ENCODE measurements around the gene CIB4.

The CIB4 gene

DNA sequence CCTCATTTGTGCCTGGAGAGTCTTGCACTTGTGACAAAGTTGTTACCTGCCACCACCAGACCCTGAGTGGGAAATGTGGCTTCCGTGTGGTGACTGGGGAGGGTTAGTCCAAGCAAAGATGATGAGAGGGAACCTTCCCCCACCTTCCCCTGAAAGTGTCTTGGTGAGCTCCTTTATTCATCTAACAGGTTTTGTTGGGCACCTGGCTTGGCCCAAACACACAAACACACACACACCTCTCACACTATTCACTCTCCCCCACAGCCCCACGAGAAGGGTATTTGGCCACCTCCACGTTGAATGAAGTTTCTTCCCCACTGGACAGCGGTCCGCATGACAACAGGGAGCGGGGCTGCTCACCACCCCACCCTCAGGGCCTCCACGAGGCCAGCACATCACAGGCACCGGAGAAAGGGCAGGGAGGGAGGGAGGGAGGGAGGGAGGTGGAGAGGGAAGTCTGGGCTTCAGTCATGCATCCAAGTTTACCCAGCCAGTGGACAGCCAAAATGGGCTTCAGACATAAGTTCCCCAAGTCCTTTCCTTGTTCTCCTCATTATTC, 1.4 kb downstream of the CIB4 start:
- no peak for DNase-seq

DNA sequence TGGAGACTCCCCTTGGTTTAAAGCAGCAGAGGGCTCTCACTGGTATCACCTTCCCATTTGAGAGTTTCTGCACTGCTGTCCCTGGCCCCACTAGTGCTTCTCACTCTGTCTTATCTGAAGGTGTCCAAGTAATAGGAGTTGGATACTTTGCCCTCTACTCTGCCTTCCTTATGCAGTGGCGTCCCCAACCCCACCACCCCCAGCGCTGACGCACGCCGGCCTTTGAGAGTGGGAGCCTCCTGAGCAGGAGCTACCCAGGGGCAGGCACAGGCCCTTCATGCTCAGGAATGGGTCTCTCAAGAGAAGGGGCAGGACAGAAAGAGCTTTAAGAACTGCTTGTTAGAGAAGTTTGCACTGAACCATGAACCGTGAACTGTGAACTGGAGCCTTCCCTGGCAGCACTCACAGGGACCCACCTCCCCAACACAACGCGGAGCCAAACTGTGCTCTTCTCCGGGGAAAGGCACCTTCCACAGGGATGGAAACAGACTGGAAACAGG, 3.3 kb downstream of the CIB4 start:
- DNase-seq, result no peak

DNA sequence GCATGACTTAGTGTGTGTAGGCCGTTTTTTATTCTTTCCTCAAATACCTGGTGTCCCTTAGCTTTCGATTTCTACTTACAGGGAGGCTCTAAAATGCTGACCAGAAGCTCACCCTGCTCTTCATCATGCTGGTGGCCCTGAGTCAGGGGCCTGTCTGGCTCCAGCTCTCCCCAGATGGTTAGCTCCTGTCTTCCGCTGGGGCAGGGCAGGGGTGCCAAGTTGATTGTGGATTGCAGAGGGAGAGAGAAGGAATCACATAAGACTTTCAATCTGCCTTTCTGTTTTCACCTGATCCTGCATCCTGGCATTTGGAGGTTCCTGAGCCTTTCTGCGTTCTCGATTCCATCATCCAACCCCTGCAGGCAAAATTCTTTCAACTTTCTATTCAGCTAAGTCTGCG, 4.2 kb downstream of the CIB4 start:
- DNase-seq, result no peak

DNA sequence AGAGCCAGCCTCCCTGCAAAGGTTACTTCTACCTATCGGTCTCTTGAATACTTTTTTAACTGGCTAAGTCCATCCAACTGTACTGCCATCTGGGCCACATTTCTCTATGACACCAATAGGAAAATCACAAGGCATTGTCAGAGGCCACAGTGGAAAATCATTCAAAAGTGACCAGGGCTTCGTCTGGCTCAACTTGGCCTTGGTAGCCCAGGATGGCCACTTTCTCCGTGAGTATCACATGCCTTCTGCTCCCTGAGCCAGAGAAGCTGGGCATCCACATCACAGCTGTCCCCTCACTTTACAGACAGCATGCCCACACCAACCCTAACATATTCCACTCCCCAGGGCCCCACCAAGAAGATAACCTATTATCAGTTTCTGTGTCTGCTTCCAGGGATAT, 5.8 kb downstream of the CIB4 start:
- no peak for DNase-seq

- no peak for DNase-seq
These were observed 6.4 kb downstream of the CIB4 start for GRCh38 chr2:26634636-26635230.

- DNase-seq, result no peak
These were observed 7.1 kb downstream of the CIB4 start for GRCh38 chr2:26633993-26634595.

DNA sequence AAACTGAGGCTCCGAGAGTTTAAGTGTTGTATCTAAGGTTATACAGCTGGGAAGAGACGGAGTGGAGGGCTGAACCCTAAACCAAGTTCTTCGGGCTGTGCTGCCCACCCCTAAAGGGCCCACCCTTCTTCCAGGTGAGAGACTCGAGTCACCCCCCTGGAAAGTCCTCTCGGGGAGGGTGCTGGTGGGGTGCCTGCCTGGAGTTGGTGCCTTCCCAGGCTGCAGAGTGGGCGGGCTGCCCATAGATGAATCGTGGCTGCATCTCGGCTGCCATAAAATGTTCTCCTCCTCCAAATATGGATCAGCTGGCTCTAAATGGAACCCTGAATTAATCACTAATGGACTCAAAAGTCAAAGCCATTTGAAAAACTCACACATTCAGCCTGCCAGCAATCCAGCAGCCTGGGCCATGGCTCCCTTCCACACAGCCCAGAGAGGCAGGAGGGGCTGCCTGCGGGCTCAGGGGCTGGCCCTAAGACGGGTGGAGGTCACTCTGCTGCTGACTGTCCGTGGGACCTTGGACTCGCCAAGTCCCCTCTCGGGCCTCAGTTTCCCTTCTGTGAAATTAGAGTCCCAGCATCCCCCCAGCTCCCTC, 7.7 kb downstream of the CIB4 start:
- no peak for DNase-seq

DNA sequence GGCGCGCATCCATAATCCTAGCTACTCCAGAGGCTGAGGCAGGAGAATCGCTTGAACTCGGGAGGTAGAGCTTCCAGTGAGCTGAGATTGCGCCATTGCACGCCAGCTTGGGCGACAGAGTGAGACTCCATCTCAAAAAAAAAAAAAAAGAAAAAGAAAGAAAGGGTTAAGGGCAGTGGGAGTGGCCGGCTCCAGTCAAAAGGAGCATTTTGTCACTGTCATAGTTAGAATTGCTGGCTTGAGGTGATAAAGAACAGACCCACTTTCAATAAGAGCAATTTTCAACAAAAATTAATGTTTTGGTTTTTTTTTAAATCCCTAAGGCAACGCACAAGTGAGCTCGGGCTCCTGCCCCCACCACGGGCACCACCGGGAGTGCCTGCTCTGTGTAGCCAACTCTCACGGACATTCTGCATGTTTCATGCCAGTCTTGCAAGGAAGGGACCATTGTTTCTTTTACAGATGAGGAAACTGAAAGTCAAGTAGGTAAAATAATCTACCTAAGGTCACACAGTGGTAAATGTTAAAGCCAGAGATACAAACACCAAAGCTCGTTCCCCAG, 8.5 kb downstream of the CIB4 start:
- DNase-seq, result no peak

- DNase-seq, result no peak
These were observed 9.6 kb downstream of the CIB4 start for GRCh38 chr2:26631401-26632170.

- no peak for DNase-seq
These were observed 10.4 kb downstream of the CIB4 start for GRCh38 chr2:26630669-26631360.

- no peak for DNase-seq
These were observed 10.9 kb downstream of the CIB4 start for GRCh38 chr2:26630235-26630634.

DNA sequence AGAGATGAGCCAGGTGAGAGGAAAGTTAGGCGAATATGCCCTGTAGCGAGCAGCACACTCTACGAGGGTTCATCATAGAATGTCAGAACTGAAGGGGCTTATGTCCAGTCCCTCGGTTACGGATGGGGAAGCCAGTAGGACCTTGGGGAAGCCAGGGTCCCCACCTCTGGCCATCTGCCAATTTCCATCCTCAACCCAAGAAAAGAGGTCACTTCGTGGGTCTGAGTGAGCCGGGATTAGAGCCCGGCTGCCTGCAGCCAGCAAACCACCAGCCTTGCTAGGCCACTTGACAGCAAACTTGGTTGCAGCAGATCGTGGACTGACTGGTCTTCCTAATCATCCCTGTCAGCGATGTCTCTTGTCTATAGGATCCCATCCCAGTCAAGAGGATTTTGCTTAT, 11.4 kb downstream of the CIB4 start:
- DNase-seq, result no peak

DNA sequence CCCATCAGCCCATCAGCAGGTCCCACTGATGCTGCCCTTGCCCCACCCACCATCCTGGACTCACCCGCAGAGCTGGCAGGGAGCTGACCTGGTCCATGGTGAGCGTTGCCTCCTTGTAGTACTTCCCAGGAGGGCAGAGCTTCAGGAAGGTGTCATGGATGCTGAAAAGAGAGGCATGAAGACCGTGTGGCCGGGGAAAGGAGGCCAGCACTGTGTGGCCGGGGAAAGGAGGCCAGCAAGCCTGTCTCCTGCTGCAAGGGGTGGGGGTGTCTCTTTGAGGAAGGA, 11.9 kb downstream of the CIB4 start:
- no peak for DNase-seq

GRCh38 chr2:26628561-26629345, 12.4 kb downstream of the CIB4 start:
- no peak for DNase-seq

- DNase-seq, result no peak
These were observed 13.6 kb downstream of the CIB4 start for GRCh38 chr2:26627350-26628105.

- DNase-seq, result no peak
These were observed 14.6 kb downstream of the CIB4 start for GRCh38 chr2:26626606-26627005.

DNA sequence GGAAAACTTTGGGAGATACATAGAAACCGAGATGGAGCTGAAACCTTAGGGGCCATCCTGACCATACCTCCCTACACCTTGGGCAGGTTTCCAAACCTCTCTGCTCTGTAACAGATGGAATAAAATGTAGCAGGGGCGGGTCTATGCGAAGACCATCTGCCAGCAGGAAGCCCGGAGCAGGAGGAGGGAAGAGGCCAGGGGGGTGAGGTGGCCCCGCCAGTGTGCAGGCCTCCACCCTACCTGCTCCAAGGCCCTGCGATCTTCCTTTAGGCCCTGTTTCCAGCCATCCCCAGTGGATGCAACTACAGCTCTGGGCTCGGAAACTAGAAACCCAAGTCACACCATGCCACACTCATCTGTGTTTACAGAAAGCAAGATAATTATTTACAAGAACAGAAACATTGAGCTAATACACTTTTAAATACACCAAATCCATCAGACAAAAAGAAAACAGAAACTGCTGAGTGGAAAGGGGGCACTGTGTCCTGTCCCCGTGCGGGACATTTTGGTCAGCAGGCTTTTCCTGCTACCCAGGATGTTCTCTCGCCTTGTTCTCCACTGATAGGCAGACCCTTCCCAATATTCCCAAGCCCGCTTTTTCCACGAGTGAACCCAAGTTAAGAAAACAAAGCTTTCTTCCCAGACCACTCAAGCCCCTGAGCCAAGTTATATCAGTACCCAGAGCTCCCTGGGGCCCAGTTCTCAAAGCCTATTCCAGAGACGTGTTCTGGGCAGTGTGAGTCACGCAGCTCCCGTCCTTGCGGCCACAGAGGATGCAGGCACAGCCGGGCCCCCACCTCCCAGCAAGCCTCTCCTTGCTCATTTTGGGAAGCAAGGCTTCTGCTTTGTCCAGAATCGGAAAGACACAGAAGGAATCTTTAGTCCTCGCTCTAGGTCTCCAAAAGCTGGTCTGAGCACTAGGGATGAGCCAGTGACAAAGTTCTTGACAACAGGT, 17.3 kb downstream of the CIB4 start:
- DNase-seq, result no peak

DNA sequence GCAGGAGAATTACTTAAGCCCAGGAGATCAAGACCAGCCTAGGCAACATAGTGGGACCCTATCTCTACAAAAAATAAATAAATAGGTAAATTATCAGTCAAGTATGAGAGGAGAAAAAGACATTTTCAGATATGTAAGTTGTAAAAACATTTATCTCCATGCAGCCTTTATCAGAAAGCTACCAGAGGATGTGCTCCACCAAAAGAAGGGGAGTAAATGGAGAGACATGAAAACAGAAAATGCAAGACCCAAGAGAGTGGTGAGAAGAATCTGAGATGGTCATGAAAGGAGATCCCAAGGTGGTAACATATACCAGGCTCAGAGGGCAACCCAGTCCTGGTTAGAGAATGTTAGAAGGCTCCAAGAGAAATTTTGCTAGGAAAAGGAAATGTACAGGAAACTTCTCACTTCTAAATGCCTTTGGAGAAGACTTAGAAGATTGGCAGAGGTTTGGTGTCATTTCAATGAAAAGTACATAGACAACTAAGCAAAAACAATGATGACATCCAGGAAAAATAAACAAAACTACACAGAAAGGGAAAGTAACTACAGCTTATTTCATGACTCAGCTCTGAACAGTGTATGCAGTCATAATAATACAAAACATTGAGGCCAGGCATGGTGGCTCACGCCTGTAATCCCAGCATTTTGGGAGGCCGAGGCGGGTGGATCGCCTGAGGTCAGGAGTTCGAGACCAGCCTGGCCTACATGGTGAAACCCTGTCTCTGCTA, 19.5 kb downstream of the CIB4 start:
- DNase-seq, result no peak

DNA sequence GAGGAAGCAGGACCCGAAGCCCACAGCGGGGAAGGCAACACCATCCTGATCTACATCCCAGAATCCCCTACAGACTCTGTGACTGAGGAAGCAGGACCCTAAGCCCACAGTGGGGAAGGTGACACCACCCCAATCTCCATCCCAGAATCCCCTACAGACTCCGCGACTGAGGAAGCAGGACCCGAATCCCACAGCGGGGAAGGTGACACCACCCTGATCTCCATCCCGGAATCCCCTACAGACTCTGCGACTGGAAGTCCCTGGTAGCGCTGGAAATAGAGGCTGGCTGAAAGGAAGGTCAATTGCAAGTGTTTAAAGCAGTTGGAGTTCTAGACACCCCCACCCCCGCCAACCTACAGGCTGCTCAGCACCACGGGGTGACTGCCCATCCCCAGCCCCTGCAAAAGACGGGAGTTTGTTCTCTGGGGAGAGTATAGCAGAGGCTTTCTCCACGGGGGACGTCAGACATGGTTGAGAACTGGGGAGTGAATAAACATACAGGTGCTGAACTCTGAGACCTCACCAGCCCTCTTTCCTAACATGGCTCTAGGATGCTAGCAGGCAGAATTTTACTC, 21.0 kb downstream of the CIB4 start:
- DNase-seq, result no peak
